NT2/D1 (cell line): ENCODE data around the gene BPIFB2.

Experiments
- SUZ12 ChIP-seq: IDR thresholded peaks from 2 replicates; pipeline ENCODE4 v1.6.1; 2011; ENCODE audit not compliant: insufficient read length, insufficient read depth; ENCODE audit errors: extremely low read depth
- YY1 ChIP-seq: IDR thresholded peaks from 2 replicates; pipeline ENCODE4 v1.6.1; 2011; ENCODE audit not compliant: insufficient read length, insufficient read depth
- ZNF274 ChIP-seq: IDR thresholded peaks from 2 replicates; pipeline ENCODE4 v1.6.1; 2011; ENCODE audit warnings: mild to moderate bottlenecking, low read depth, low read length

DNA sequence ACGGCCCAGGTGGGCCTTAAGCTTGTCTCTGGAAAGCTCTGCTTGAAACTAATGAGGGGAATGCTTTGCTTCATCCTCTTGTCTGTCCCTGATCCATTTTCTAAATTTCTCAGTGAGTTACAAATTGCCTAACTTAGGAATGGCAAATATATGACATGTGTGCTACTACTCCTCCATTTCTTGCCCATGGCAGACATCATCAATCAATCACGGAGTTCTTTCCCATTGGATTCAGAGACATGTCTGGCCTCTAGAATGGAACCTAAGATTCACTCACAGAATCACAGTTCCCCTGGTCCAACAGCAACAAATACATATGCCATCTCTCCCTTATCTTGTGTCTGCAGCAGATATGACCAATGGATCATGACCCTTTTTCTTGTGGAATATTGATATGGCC lies 65.3 kb downstream of the BPIFB2 start:
- TF ChIP-seq SUZ12 (no peak), YY1 (no peak), ZNF274 (no peak)
